Caco-2 (cell line): ENCODE results near the gene WDFY2. TPM values are rescaled to one million over a fixed set of nuclear protein-coding genes. Genes with fewer than 3 reads are reported as not detected.

ENCODE experiments used
- BruUV-seq: library from RNA; stranded (reverse); fragments of 400-500 nt; replicated peaks from 2 replicates; lab custom pipeline; 2021; lab: Mats Ljungman, UMichigan
- CTCF ChIA-PET: fragments of 300-600 bp; sonication (Branson Sonifier 250); formaldehyde crosslinking; loops from one replicate; lab custom pipeline; 2022; ENCODE audit warnings: antibody characterized with exemption; lab: Charles Lee
- POLR2A ChIA-PET: fragments of 300-600 bp; sonication (Branson Sonifier 250); formaldehyde crosslinking; loops from one replicate; lab custom pipeline; 2022; ENCODE audit warnings: antibody characterized with exemption; lab: Charles Lee
- DNase-seq, 2 experiments: peaks; one replicate each; pipeline versions ENCODE4 v3.0.0 to v3.0.0-alpha.2; 2020 to 2022
- H3K27me3 ChIP-seq: replicated peaks from 2 replicates; pipeline ENCODE4 v1.6.0; 2011; ENCODE audit warnings: low read length; ENCODE audit not compliant: control insufficient read depth, insufficient read depth
- H3K36me3 ChIP-seq: 2 replicates; pipeline ENCODE4 v1.5.1; 2011; ENCODE audit warnings: low read length; ENCODE audit not compliant: control insufficient read depth, insufficient read depth
- H3K4me1 ChIP-seq: fragments of 250-450 bp; sonication (Bioruptor Pico); 2 replicates; pipeline ENCODE4 v1.5.1; 2020; ENCODE audit warnings: mild to moderate bottlenecking
- H3K4me3 ChIP-seq: 2 replicates; pipeline ENCODE4 v1.5.1; 2011; ENCODE audit warnings: low read depth, mild to moderate bottlenecking, control low read depth, low read length
- H3K9me3 ChIP-seq: fragments of 250-450 bp; sonication (Bioruptor Pico); 2 replicates; pipeline ENCODE4 v1.5.1; 2020; ENCODE audit warnings: mild to moderate bottlenecking, moderate library complexity
- H3K27ac Mint-ChIP-seq: one replicate; pipeline ENCODE4 v1.8.0; 2022; ENCODE audit warnings: mixed read lengths; ENCODE audit not compliant: unreplicated experiment
- H3K27me3 Mint-ChIP-seq: one replicate; pipeline ENCODE4 v1.8.0; 2022; ENCODE audit warnings: mixed read lengths; ENCODE audit not compliant: insufficient read depth, unreplicated experiment
- H3K36me3 Mint-ChIP-seq: one replicate; pipeline ENCODE4 v1.8.0; 2022; ENCODE audit warnings: mild to moderate bottlenecking, mixed read lengths; ENCODE audit not compliant: insufficient read depth, unreplicated experiment
- H3K4me1 Mint-ChIP-seq: one replicate; pipeline ENCODE4 v1.8.0; 2022; ENCODE audit warnings: low read depth, mixed read lengths; ENCODE audit not compliant: unreplicated experiment
- H3K4me3 Mint-ChIP-seq: one replicate; pipeline ENCODE4 v1.8.0; 2022; ENCODE audit warnings: mild to moderate bottlenecking, moderate library complexity, mixed read lengths; ENCODE audit not compliant: unreplicated experiment
- H3K9me3 Mint-ChIP-seq: one replicate; pipeline ENCODE4 v1.8.0; 2022; ENCODE audit warnings: mixed read lengths; ENCODE audit not compliant: unreplicated experiment
- CTCF ChIP-seq, 2 experiments: fragments of 200-600 bp in 1 of 2; IDR thresholded peaks; 1 replicate in 1 of 2; 2 replicates in 1 of 2; pipeline versions ENCODE4 v1.5.1 to v1.8.0; 2011 to 2022; ENCODE audit warnings: antibody characterized with exemption in 1 of 2, control low read depth in 1 of 2, inconsistent platforms in 1 of 2, low read depth in 1 of 2, low read length in 1 of 2, mild to moderate bottlenecking in 1 of 2, moderate library complexity in 1 of 2; ENCODE audit not compliant: insufficient read depth in 1 of 2, severe bottlenecking in 1 of 2, unreplicated experiment in 1 of 2
- intact Hi-C: fragments of 100-400 bp; cut with micrococcal nuclease; formaldehyde crosslinking; loops from one replicate; pipeline ENCODE4 v1.10.0; 2022; ENCODE audit not compliant: unreplicated experiment
- total RNA-seq: library from RNA; stranded (reverse); gene quantifications from 2 replicates; pipeline ENCODE4 v1.2.3, GENCODE V29; 2022

Gene WDFY2
- total RNA-seq, 1 experiment from 2014 or later: 9.2 TPM

DNA sequence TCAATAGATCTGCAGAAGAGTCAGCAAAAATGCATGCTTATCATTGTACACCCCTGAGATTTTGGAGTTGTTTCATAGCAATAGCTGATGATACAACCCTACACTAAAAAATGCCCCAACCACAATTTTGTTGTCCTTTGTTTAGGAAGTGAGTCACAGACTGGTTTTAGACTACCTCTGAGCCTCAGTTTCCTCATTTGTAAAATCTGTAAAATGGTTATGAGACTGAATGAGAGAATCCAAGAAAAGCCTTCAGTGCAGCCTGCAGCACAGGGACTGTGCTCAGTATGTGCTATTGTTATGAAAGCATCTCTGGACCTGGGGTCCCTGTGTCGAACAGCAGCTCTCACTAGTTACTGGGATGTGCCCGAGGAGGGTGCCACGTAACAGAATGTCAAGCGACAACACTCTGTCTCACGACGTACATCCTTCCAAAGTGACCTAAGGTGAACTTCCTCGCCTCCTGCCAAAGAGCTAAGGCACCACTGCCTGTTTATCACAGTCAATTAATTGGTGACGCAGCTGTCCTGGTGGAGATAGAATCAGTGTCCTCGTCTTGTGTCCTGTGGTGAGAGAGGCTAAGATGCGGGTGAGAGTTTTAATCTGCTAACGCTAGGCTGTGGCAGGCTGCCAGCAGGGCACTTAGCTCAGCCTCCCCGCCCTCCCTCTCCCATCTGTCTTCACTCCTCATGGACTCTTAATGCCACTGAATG, 201.6 kb downstream of the WDFY2 start:
- intact Hi-C loops: no loop called here
- H3K4me3 ChIP-seq: no peak overlapping the region
- H3K36me3 ChIP-seq: no peaks in the 10 kb centered on the region
- Mint-ChIP-seq H3K27ac (no peak overlapping the region), H3K36me3 (no peaks in the 10 kb centered on the region), H3K4me1 (peaks cover 11% of the 10 kb centered on the region), H3K9me3 (no peaks in the 10 kb centered on the region), H3K4me3 (no peak overlapping the region), H3K27me3 (no peaks in the 10 kb centered on the region)
- DNase-seq: no peak
- POLR2A ChIA-PET: no interaction called here
- CTCF ChIA-PET: no interaction called here
- BruUV-seq: no TSS peak
- peaks cover 10% of the 10 kb centered on the region; the same call in 1 of the 2 replicates for H3K4me1 ChIP-seq
- H3K9me3 ChIP-seq: no peaks in the 10 kb centered on the region
- TF ChIP-seq CTCF (IDR thresholded peaks at IDR 0.05; ENCODE audit: insufficient read depth in 1 of 2, low read depth in 1 of 2, low read length in 1 of 2, severe bottlenecking in 1 of 2, unreplicated experiment in 1 of 2): no peak
- no peaks in the 10 kb centered on the region for H3K27me3 ChIP-seq

DNA sequence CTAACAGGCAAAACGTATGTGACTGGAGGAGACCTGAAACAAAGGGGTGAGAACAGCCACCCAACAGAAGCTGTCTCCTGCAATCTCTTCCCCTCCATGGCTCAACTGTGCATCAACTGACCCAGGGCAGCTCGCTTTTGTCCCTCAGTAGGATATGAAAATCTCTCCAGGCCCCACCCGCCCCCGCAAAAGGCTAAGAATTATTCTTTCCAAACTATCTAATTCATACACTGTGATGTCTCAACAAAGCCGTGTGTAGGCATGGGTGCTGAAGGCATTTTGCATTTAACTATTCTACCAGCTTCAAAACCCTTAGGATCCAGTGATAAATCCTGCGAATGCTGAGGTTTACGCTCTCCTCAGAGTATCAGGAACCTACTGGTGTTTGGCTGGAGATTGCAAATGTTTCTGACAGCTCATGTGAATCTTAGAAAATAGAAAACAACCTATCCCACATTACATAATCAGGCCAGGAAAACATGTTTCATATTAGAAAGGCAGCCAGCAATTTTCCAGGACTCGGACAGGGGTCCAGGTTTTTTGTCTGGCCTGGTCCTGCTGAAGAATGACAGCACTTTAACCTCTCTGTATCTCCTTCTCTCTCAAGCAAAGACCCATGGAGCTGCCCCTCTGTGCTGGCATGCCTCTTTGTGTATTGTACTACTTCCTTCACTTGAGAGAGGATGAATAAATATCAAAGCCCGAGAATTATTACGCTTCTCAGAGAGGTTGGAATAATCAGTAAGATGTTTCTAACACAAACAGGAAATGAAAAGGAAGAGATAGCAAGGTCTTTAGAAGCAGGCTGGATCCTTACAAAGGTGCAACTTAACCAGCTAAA, 202.4 kb downstream of the WDFY2 start:
- Mint-ChIP-seq H3K27me3 (no peaks in the 10 kb centered on the region), H3K27ac (no peak overlapping the region), H3K4me1 (peaks cover 11% of the 10 kb centered on the region), H3K9me3 (no peaks in the 10 kb centered on the region), H3K36me3 (no peaks in the 10 kb centered on the region), H3K4me3 (no peak overlapping the region)
- Histone ChIP-seq H3K27me3 (no peaks in the 10 kb centered on the region), H3K36me3 (no peaks in the 10 kb centered on the region), H3K4me3 (no peak overlapping the region), H3K9me3 (no peaks in the 10 kb centered on the region), H3K4me1 (peaks cover 10% of the 10 kb centered on the region; the same call in 1 of the 2 replicates)
- DNase-seq: no peak
- TF ChIP-seq CTCF (IDR thresholded peaks at IDR 0.05; ENCODE audit: insufficient read depth in 1 of 2, low read depth in 1 of 2, low read length in 1 of 2, severe bottlenecking in 1 of 2, unreplicated experiment in 1 of 2): no peak
- no TSS peak for BruUV-seq
- POLR2A ChIA-PET: no interaction called here
- intact Hi-C loops: no loop called here
- CTCF ChIA-PET: no interaction called here

DNA sequence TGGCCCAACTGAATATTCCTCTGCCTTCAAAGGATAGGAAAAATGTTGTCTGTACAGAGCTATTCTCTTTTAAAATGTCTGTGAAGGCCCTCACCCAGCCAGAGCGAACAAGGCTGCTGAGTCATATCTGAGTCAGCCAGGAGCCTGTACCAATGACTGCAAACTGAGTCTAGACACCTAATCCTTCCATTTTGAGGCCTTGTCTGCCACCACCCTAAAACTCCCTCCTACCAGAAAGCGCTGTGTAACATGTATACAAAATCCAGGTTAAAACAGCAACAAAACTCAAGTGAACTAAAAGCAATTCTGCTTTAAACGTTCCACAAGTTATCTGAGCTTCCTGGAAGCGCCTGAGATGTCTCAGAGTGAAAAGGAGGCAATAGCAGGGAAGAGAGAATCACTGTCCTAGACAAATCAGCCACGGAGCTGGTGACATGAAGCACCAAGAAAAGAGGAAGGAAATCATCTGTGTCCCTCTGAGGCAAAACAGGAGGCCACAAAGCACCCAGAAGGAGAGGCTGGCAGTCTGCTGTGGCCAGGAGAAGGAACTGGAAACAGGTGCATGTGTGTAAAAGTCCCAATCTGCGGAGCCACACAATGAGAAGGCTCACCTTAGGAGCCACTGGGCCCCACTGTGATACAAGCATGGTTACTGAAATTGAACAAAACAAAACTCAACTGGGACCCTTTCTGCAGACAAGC, 209.5 kb downstream of the WDFY2 start:
- intact Hi-C loops: no loop called here
- Mint-ChIP-seq H3K4me3 (no peak overlapping the region), H3K4me1 (no peaks in the 10 kb centered on the region), H3K9me3 (no peaks in the 10 kb centered on the region), H3K36me3 (peaks cover 4% of the 10 kb centered on the region), H3K27ac (peak overlapping the region; percentile 11), H3K27me3 (no peaks in the 10 kb centered on the region)
- H3K27me3 ChIP-seq: no peaks in the 10 kb centered on the region
- BruUV-seq: no TSS peak
- no peak for TF ChIP-seq CTCF (IDR thresholded peaks at IDR 0.05; ENCODE audit: insufficient read depth in 1 of 2, low read depth in 1 of 2, low read length in 1 of 2, severe bottlenecking in 1 of 2, unreplicated experiment in 1 of 2)
- H3K4me3 ChIP-seq: no peak overlapping the region
- no peaks in the 10 kb centered on the region for H3K9me3 ChIP-seq
- no peak for DNase-seq
- ChIA-PET CTCF (no interaction called here), POLR2A (interaction anchor here (0.5 to 0.9 kb wide), 2 partner anchors 318 to 341 kb away, joined by 3 read pairs; no protein-coding TSS in a partner anchor)
- 0 out of 2 replicates have a peak, but pooled peaks cover 8% of the 10 kb centered on the region for H3K4me1 ChIP-seq
- no peaks in the 10 kb centered on the region; the same call in 1 of the 2 replicates for H3K36me3 ChIP-seq
